ENCODE data around the gene MT1HL1.

DNA sequence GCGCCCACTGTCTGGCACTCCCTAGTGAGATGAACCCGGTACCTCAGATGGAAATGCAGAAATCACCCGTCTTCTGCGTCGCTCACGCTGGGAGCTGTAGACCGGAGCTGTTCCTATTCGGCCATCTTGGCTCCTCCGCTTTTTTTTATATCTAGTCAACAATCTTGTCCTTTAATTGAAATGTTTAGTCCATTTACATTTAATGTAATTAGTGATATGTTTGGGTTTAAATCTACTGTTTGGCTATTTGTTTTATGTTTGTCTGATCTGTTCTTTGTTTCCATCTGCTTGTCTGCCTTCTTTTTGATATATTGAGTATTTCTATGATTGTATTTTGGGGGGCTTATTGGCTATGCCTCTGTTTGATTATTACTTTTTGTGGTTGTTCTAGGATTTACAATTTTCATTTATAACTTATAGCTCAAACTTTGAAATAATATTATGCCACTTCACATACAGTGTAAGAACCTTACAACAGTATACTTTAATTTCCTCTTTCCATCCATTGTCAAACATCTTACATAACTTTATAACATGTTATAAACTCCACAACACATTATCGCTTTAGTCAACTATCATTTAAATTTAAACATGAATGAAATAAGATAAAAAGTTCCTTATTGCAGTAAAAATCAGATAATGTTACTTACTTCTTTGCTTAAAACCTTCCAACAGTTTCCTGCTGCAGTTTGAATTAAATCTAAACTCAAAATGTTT, 21.3 kb upstream of the MT1HL1 start:
- TF ChIP-seq, protein P1, sequence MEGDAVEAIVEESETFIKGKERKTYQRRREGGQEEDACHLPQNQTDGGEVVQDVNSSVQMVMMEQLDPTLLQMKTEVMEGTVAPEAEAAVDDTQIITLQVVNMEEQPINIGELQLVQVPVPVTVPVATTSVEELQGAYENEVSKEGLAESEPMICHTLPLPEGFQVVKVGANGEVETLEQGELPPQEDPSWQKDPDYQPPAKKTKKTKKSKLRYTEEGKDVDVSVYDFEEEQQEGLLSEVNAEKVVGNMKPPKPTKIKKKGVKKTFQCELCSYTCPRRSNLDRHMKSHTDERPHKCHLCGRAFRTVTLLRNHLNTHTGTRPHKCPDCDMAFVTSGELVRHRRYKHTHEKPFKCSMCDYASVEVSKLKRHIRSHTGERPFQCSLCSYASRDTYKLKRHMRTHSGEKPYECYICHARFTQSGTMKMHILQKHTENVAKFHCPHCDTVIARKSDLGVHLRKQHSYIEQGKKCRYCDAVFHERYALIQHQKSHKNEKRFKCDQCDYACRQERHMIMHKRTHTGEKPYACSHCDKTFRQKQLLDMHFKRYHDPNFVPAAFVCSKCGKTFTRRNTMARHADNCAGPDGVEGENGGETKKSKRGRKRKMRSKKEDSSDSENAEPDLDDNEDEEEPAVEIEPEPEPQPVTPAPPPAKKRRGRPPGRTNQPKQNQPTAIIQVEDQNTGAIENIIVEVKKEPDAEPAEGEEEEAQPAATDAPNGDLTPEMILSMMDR (IDR thresholded peaks at IDR 0.05): no peak
- TF ChIP-seq EZH2 (IDR thresholded peaks at IDR 0.05; ENCODE audit: borderline replicate concordance, insufficient read depth, low read depth, low read length, poor library complexity, severe bottlenecking): no peak

Measured in B cell (primary cell).